Measurements from ENCODE around the gene PGAM5.
"Not testable (repeated sequence)": the region's sequence is repeated elsewhere in the genome, so short reads cannot be mapped to it uniquely, and the experiment has no call there.

DNA sequence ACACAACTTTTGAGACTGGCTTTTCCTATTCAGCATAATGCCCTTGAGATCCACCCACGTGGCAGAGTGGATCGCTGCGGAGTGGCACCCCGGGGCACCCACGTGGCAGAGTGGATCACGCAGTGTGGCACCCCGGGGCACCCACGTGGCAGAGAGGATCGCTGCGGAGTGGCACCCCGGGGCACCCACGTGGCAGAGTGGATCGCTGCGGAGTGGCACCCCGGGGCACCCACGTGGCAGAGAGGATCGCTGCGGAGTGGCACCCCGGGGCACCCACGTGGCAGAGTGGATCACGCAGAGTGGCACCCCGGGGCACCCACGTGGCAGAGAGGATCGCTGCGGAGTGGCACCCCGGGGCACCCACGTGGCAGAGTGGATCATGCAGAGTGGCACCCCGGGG, 48.2 kb downstream of the PGAM5 start:
- not testable (repeated sequence) for TF ChIP-seq POLR2A, POLR2AphosphoS5, EP300 (IDR thresholded peaks at IDR 0.05)
- TF ChIP-seq, protein P1, sequence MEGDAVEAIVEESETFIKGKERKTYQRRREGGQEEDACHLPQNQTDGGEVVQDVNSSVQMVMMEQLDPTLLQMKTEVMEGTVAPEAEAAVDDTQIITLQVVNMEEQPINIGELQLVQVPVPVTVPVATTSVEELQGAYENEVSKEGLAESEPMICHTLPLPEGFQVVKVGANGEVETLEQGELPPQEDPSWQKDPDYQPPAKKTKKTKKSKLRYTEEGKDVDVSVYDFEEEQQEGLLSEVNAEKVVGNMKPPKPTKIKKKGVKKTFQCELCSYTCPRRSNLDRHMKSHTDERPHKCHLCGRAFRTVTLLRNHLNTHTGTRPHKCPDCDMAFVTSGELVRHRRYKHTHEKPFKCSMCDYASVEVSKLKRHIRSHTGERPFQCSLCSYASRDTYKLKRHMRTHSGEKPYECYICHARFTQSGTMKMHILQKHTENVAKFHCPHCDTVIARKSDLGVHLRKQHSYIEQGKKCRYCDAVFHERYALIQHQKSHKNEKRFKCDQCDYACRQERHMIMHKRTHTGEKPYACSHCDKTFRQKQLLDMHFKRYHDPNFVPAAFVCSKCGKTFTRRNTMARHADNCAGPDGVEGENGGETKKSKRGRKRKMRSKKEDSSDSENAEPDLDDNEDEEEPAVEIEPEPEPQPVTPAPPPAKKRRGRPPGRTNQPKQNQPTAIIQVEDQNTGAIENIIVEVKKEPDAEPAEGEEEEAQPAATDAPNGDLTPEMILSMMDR (IDR thresholded peaks at IDR 0.05) = not testable (repeated sequence)

Data from gastroesophageal sphincter (tissue), 3 donors.